ENCODE results near the gene BIN2. TPM values are rescaled to one million over a fixed set of nuclear protein-coding genes. Genes with fewer than 3 reads are reported as not detected.

Gene BIN2
- total and polyA plus RNA-seq, 10 of the 15 experiments (the other 5 are each of a cell fraction or from before 2014, with no cell fraction given), result 8.6 to 42.9 (median 32.1) TPM

GRCh38 chr12:51345681-51346080 lies 21.7 kb upstream of the BIN2 start (continued):
- TF ChIP-seq, protein P1, sequence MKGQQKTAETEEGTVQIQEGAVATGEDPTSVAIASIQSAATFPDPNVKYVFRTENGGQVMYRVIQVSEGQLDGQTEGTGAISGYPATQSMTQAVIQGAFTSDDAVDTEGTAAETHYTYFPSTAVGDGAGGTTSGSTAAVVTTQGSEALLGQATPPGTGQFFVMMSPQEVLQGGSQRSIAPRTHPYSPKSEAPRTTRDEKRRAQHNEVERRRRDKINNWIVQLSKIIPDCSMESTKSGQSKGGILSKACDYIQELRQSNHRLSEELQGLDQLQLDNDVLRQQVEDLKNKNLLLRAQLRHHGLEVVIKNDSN (IDR thresholded peaks at IDR 0.05; ENCODE audit: borderline replicate concordance, extremely low read length, insufficient read depth, low read depth, low read length), result no peak
- TF ChIP-seq ZNF217 (IDR thresholded peaks at IDR 0.05), result no peak
- no peak for TF ChIP-seq SUZ12 (IDR thresholded peaks at IDR 0.05; ENCODE audit: unreplicated experiment)
- TF ChIP-seq SUPT20H (IDR thresholded peaks at IDR 0.05; ENCODE audit: borderline replicate concordance, control insufficient read depth, low read depth, low read length), result no peak
- TF ChIP-seq EP300 (IDR thresholded peaks at IDR 0.05; ENCODE audit: borderline replicate concordance in 1 of 2, control insufficient read depth in 1 of 2, low read depth in 2 of 2, low read length in 2 of 2), result no peak

GRCh38 chr12:51343201-51343600 lies 19.2 kb upstream of the BIN2 start:
- Histone ChIP-seq H3K9me3 (replicated peaks; ENCODE audit: control insufficient read depth, insufficient read depth, low read length) (no peaks in the 10 kb centered on the region), H3K27ac (ENCODE audit: control insufficient read depth, insufficient read depth) (no peak overlapping the region), H3K9ac (ENCODE audit: control insufficient read depth, insufficient read depth, low read length) (no peak overlapping the region), H3K4me3 (no peak overlapping the region), H4K20me1 (ENCODE audit: control insufficient read depth, insufficient read depth) (no peaks in the 10 kb centered on the region), H3K4me1 (ENCODE audit: control insufficient read depth, insufficient read depth, low read length) (peaks cover 20% of the 10 kb centered on the region), H3K4me2 (ENCODE audit: control insufficient read depth, insufficient read depth) (peak overlapping the region; percentile 53), H3K36me3 (ENCODE audit: control insufficient read depth in 2 of 2, insufficient read depth in 2 of 2, low read length in 1 of 2) (no peaks in the 10 kb centered on the region), H3K79me2 (ENCODE audit: control insufficient read depth, insufficient read depth, low read length) (no peaks in the 10 kb centered on the region), H3K27me3 (replicated peaks in 1 of 2; ENCODE audit: control insufficient read depth in 2 of 2, insufficient read depth in 2 of 2, low read length in 1 of 2) (no peaks in the 10 kb centered on the region), H2AFZ (ENCODE audit: control insufficient read depth, low read depth, low read length) (no peak overlapping the region)
- POLR2A ChIA-PET, result interaction anchor here (0.7 to 1.2 kb wide), 2 partner anchors 79 to 236 kb away, joined by 3 read pairs; no protein-coding TSS in a partner anchor
- RAD21 ChIA-PET (ENCODE audit: unreplicated experiment), result interaction anchor here (1.7 to 3.0 kb wide), 2 partner anchors 24 to 518 kb away, joined by 4 to 22 read pairs; no protein-coding TSS in a partner anchor
- in situ Hi-C loops (cut with MboI), result loop anchor here (5.0 kb wide), 2 partner anchors 76 to 296 kb away; partner anchors contain the start of gene LETMD1
- DNase-seq (ENCODE audit: low read depth, low spot score) (no peak), FAIRE-seq (no peak), ATAC-seq (peak; percentile 19; the same call in 2 of the 3 replicates)
- intact Hi-C loops (cut with micrococcal nuclease; ENCODE audit: unreplicated experiment), result no loop called here
- WGBS (ENCODE audit: insufficient coverage, insufficient replicate concordance, low lambda C conversion rate, missing lambda C conversion rate), result 0% methylated on average over 2 of the region's 2 CpGs
- SMC1A ChIA-PET (ENCODE audit: uncharacterized antibody, unreplicated experiment), result interaction anchor here (0.7 to 4.4 kb wide), 7 partner anchors 7 to 1206 kb away, joined by 3 to 58 read pairs (median 4); partner anchors contain the start of gene BIN2
- no TSS peak for BruUV-seq (replicated peaks)
- CTCF ChIA-PET, result interaction anchor here (0.7 to 6.5 kb wide), 7 partner anchors 22 to 577 kb away, joined by 3 to 93 read pairs (median 54); partner anchors contain the start of genes LETMD1 and SMAGP
- TF ChIP-seq CEBPB (IDR thresholded peaks at IDR 0.05; ENCODE audit: borderline replicate concordance in 1 of 2, low read depth in 2 of 2, low read length in 2 of 2), result no peak
- no peak for TF ChIP-seq ATF7 (IDR thresholded peaks at IDR 0.05; ENCODE audit: low read depth)
- TF ChIP-seq, protein P2, sequence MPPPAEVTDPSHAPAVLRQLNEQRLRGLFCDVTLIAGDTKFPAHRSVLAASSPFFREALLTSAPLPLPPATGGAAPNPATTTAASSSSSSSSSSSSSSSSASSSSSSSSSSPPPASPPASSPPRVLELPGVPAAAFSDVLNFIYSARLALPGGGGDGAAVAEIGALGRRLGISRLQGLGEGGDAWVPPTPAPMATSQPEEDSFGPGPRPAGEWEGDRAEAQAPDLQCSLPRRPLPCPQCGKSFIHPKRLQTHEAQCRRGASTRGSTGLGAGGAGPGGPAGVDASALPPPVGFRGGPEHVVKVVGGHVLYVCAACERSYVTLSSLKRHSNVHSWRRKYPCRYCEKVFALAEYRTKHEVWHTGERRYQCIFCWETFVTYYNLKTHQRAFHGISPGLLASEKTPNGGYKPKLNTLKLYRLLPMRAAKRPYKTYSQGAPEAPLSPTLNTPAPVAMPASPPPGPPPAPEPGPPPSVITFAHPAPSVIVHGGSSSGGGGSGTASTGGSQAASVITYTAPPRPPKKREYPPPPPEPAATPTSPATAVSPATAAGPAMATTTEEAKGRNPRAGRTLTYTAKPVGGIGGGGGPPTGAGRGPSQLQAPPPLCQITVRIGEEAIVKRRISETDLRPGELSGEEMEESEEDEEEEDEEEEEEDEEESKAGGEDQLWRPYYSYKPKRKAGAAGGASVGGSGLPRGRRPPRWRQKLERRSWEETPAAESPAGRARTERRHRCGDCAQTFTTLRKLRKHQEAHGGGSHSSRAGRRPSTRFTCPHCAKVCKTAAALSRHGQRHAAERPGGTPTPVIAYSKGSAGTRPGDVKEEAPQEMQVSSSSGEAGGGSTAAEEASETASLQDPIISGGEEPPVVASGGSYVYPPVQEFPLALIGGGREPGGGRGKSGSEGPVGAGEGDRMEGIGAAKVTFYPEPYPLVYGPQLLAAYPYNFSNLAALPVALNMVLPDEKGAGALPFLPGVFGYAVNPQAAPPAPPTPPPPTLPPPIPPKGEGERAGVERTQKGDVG (CRISPR knock-in tag; IDR thresholded peaks at IDR 0.05), result no peak
- TF ChIP-seq BHLHE40 (IDR thresholded peaks at IDR 0.05; ENCODE audit: borderline replicate concordance in 1 of 2, low read depth in 2 of 2, low read length in 1 of 2), result no peak
- TF ChIP-seq, protein P3, sequence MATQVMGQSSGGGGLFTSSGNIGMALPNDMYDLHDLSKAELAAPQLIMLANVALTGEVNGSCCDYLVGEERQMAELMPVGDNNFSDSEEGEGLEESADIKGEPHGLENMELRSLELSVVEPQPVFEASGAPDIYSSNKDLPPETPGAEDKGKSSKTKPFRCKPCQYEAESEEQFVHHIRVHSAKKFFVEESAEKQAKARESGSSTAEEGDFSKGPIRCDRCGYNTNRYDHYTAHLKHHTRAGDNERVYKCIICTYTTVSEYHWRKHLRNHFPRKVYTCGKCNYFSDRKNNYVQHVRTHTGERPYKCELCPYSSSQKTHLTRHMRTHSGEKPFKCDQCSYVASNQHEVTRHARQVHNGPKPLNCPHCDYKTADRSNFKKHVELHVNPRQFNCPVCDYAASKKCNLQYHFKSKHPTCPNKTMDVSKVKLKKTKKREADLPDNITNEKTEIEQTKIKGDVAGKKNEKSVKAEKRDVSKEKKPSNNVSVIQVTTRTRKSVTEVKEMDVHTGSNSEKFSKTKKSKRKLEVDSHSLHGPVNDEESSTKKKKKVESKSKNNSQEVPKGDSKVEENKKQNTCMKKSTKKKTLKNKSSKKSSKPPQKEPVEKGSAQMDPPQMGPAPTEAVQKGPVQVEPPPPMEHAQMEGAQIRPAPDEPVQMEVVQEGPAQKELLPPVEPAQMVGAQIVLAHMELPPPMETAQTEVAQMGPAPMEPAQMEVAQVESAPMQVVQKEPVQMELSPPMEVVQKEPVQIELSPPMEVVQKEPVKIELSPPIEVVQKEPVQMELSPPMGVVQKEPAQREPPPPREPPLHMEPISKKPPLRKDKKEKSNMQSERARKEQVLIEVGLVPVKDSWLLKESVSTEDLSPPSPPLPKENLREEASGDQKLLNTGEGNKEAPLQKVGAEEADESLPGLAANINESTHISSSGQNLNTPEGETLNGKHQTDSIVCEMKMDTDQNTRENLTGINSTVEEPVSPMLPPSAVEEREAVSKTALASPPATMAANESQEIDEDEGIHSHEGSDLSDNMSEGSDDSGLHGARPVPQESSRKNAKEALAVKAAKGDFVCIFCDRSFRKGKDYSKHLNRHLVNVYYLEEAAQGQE (IDR thresholded peaks at IDR 0.05; ENCODE audit: low read depth, low read length), result no peak
